TTC549 (cell line): ENCODE data around the gene CDKN3.
"Not testable (repeated sequence)": the region's sequence is repeated elsewhere in the genome, so short reads cannot be mapped to it uniquely, and the experiment has no call there.

Experiments
- FAIRE-seq: peaks from 2 replicates; lab custom pipeline; 2012; peaks lifted over from hg19 to GRCh38; lab: Jason Lieb, UNC

The CDKN3 gene

DNA sequence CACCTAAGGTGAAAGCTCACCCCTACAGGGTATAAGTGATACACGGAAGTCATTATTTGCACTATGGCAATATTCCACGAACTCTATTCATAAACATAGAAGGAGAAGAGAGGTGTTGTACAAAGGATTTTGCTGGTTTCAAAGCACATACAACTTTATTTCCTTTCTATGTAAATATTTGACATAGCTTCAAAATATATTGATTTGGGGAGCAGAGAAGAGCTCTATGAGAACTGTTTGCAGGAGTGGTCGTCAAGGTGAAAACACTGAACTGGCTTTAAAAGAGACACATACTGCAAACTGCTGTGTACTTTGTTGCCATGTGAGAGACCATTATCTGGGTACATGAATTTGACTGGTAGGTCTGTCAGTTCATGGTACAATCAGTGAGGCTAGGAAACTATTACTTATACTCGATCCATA lies 27.7 kb downstream of the CDKN3 start:
- FAIRE-seq, result no peak

DNA sequence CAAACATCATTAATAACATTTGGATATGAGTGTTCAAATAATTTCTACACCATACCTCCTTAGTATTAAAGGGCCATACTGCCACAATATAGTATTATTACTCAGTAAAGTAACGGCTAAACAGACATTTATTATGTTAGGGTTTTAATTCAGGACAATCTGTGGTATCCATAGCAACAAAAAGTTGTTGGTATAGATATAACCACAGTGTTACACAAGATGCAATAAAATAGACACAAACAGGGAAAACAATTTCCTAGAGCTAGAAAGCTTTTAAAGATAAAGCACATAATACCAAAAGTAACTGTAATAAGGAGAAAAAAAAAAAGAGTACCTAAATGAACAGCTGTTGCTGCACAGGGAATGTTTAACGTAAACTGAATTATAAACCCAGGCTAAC lies 28.3 kb downstream of the CDKN3 start:
- FAIRE-seq, result no peak

DNA sequence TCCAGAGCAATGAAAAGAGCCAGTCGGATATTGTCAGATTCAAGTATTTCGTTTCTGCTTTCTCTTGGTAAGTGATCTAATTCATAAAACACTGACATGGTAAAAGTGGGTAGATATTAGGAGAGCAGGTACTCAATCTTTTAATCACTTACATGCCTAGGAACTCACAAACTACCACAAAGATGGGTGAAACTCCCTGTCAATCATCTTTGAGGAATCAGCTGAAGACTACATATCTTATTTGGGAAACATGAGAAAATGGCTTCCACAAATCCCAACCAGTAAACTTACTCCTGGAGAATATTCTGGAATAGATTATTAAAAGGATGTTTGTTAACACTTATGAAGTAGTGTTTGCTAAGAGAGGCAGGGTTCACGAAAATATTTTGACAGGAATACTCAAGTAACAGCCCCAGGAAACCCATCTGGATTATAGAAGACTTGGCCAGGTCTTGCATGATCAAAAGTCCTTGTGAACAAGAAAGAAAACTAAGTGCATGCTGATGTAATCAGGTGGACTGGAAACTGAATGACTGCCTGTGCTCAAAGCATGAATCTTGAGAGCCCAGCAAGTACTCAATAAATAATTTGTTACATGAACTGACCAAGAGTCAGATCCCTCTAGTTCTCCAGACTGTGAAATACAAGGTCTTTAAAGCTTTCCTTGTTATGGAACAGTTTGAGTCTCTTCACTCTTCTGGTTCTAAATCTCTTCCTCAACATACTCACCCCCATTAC lies 28.9 kb downstream of the CDKN3 start:
- FAIRE-seq, result no peak

DNA sequence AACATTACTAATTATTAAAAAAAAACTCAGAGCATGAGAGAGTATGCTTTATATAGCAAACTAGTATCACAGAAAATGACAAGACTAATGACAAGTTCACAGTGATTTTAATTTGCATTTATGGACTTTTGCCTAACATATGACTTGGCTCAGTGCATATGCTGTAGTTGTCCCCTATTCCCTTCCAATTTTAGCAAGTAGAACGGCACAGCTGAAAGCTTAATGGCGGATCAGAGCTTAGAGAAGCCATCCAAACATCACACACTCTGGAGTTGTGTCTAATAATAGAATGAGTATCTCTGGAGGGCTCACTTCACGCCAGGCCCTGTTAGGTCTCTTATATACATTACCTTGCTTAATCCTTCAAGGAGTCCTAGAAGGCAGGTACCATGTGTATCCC lies 31.1 kb downstream of the CDKN3 start:
- FAIRE-seq, result no peak

DNA sequence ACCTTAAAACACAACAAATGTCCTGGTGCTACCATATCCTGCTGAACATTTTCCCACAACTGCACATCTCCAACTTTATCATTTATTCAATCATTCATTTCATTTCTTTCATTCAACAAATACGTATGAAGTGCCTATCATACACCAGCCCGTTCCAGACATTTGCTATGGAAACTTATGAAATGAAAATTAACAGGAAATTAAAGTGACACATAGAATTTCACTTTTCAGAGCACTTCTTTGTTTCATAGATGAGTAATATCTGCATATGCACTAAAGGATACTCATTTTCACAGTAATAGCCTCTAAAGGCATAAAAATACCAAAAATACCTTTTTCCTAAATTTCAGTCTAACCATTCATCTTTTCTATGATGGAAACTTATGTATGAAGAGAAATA lies 31.7 kb downstream of the CDKN3 start:
- FAIRE-seq, result no peak

DNA sequence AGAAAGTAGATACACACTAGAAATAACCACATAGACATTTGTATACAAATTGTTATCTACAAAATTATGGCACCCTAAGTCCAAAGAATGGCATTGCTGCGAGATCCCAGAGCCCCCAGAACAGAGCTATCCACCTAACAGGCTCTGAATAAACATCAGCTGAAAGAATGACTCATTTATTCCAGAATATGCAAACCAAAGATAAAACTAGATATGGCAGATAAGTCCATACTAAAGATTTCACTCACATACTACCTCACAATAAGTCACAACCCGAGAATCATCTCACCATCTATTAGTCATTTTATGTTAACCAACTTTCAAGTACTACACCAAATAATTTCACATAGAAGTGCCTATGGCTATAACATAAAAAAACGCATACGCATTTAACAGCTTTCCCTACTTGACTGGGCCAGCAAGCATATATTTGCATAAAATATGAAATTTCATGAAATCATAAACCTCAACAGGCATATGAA lies 38.7 kb downstream of the CDKN3 start:
- FAIRE-seq, result no peak

DNA sequence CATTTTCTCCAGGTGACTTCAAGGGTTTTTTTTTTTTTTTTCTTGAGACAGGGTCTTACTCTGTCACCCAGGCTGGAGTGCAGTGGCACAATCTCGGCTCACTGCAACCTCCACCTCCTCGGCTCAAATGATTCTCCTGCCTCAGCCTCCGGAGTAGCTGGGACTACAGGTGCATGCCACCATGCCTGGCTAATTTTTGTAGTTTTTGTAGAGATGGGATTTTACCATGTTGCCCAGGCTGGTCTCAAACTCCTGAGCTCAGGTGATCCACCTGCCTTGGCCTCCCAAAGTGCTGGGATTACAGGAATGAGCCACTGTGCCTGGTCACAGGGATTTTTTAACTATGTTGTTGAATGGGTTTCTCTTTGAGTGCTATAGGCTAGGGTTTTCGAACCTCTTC lies 41.1 kb downstream of the CDKN3 start:
- FAIRE-seq, result not testable (repeated sequence)

DNA sequence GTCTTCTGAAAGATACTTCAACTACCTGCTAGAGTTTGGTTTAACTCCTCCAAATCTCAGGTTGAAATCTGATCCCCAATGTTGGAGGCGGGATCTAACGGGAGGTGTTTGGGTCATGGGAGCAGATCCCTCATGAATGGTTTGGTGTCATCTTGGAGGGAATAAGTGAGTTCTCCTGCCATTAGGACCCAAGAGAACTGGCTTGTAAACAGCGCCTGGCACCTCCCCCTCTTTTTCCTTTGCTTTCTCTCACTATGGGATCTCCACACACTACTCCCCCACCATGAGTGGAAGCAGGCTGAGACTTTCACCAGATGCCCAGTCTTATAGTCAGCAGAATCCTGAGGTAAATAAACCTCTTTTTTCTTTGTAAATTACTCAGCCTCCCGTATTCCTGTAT lies 41.9 kb downstream of the CDKN3 start:
- FAIRE-seq, result no peak

DNA sequence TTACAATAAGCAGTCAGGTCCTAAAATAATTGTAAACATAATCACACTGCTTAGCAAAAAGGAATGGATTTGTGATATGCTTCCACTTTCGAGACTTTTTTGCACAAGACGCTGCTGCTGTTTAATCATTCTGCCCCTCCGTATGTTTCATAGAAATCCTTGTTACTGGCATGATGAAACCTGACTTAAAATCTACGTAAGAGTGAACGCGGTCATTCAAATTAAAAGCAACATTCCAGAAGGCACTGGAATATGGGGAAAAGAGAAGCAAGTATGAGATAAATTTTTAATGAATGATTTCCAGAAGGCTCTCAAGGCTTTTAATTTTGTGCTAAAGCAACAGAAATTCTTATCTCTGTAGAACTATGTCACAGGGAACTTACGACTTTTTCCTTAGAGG lies 43.2 kb downstream of the CDKN3 start:
- no peak for FAIRE-seq

DNA sequence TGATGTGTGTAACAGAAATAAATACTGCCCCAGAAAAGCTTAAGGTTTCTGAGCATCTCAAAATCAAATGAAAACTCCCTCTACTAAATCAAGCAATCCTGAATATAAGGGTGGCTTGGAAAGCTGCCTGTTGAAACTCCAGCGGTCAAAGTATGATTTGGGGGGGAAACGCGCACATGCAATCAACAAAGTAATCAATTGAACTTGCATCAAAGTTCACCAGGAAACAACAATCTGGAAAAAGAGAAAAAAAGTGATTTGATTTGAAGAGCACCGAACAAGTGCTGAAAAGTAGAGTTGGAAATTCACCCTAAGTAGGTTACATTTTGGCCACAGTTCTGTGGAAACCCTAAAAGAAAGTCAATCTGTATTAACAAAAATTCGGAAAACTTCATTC lies 43.7 kb downstream of the CDKN3 start:
- FAIRE-seq, result no peak

DNA sequence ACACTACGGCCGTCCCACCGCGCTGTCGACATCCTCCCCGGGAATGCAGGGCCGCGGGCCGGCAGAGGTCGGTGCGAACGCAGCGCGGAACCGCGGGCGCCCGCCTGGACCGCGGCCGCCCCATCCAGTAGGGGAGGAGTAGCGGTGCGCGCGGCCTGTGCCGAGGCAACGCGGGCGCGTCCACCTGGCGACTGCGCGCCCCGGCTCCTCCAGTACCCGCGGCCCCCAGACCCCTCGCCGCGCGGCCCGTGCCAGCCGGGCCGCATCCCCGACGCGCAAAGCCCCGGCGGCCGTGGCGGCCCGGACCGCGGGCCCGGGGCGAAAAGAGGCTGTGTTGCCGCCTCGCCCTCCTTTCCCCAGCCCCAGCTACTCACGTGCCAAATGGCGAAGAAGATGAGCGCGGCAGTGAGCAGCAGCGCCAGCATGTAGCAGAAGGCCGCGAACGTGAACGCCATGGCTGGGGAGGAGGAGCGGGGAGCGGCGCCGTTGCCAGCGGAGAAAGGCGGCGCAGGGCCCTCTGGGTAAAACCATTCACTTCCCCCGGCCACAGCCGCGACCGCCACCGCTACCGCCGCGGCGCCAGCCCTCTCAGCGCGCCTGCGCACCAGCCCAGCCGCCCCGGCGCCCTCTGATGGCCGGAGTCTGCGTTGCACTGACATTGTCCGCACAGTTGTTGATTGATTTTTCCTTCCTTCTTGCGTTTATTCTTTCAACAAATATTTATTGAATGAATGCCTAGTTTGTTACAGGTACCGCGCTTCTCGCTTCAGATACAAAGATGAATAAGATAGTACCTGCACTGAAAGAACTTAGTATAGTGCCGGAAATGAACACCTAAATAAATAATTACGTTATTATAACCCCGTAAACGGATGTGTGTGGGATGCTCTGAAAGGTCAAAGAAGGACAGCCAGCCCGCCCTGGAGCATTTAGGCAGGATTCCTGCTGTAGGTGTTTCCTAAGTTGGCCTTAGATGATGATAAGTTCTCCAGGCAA lies 44.4 kb downstream of the CDKN3 start, which contains the start of gene CNIH1:
Gene CNIH1 (minus strand): TSS at position 502 of the 996 bp plus-strand sequence. CDS start 47 bp downstream, at position 455.
- no peak for FAIRE-seq

DNA sequence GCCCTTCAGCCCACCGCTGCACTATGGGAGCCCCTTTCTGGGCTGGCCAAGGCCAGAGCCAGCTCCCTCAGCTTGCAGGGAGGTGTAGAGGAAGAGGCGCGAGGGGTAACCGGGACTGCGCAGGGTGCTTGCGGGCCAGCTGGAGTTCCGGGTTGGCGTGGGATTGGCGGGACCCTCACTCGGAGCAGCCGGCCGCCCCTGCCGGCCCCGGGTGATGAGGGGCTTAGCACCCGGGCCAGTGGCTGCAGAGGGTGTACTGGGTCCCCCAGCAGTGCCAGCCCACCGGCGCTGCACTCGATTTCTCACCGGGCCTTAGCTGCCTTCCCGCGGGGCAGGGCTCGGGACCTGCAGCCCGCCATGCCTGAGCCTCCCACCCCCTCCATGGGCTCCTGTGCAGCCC lies 46.2 kb downstream of the CDKN3 start:
- FAIRE-seq, result not testable (repeated sequence)

DNA sequence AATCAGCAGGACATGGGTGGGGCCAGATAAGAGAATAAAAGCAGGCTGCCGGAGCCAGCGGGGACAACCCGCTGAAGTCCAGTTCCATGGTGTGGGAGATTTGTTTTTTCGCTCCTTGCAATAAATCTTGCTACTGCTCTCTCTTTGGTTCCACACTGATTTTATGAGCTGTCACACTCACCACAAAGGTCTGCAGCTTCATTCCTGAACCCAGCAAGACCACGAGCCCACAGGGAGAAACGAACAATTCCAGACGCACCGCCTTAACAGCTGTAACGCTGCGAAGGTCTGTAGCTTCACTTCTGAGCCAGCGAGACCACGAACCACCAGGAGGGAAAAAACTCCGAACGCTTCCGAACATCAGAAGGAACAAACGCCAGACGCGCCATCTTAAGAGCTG lies 47.2 kb downstream of the CDKN3 start:
- FAIRE-seq, result no peak

DNA sequence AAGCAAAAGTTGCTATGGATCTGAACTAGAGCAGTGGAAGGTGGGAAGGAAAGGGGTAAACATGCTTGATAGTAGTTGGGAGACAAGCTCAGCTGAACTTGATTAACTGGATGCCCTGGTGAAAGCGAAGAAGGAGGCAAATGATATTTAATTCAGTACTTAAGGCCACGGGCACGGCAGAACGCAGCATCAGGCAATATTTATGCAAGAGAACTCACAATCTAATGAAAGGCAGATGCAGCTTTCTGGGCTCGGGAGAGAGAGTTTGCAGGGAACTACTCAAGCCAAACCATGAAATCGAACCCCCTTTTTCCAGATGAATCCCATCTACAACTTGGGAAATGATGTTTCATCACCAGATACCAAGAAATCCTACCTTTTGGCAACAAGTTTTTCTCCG lies 47.9 kb downstream of the CDKN3 start:
- no peak for FAIRE-seq

DNA sequence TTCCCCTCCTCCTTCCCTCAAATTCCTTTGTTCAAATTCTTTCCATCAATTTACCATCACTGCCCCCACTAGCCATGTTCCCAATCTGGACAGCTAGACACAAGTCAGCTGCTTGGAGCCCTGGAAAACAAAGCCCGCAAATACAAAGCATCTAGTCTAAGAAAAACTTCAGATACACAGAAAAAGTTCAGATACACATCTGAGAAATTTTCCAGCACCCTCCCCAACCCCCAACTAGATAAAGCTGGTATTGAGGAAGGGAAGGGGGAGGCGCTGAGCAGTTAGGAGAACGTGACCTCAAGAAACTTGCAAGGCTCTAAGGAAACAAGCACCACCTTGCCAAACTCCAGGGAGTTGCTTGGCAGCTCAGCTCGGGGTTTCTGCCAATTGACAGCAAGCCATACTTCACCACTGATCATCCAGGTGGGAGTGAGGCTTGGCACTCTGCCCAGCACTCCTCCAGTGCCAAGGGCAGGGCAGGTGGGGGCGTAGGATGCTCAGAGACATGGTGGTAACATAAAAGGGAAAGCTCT lies 49.4 kb downstream of the CDKN3 start:
- no peak for FAIRE-seq

DNA sequence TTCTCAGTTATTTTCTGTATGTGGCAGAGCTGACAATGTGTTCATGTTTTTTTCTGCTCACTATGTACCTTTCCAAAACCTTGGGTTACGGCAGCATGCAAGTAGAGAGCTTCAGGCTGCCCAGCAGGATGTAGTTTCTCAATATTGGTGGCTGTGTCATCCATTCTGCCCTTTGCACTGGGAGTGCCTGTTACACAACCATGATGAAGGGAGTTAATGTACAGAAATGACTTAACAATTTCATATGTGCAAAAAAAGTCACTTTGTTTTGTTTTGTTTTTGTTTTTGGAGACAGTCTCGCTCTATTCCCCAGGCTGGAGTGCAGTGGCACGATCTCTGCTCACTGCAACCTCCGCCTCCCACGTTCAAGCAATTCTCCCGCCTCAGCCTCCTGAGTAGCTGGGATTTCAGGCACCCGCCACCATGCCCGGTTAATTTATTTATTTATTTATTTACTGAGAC lies 50.5 kb downstream of the CDKN3 start:
- no peak for FAIRE-seq

DNA sequence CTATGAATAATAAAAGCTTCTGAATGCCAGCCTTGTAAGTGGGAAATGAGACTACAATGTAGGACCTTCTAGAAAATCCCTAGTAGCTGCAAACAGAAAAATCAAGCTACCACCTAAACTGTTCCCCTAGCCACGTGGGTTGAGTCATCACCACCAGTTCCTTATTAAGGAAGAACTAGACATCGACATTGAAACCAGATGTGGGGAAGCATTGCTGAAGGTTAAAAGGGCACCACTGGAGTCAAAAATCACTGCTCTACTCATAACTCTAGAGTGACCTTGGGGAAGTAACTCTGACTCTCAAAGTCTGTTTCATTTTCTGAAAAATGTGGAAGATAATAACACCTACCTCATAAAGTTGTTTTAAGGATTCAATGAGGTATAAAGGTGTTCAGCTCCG lies 53.7 kb downstream of the CDKN3 start:
- no peak for FAIRE-seq

DNA sequence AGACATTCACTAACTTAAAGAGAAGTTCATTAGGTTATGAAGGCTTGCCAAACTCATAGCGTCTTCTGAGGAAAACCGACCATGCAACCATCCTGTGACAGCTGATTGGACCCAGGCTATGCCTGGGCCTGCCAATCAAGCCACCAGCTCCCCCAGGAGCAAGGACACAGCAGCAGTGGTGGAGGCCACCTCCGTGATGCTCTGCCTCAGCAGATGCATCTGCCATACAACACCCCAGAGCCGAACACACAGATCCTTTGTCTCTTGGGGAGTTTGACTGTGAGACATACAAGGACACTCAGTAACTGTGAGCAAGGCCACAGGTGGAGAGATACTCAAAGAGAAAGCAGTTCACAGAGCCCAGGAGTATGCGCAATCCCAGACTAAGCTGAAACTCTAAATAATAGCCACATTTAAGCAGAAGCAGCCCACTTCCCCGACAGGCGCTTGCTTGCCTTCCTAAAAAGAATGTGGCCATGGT lies 54.4 kb downstream of the CDKN3 start:
- no peak for FAIRE-seq

DNA sequence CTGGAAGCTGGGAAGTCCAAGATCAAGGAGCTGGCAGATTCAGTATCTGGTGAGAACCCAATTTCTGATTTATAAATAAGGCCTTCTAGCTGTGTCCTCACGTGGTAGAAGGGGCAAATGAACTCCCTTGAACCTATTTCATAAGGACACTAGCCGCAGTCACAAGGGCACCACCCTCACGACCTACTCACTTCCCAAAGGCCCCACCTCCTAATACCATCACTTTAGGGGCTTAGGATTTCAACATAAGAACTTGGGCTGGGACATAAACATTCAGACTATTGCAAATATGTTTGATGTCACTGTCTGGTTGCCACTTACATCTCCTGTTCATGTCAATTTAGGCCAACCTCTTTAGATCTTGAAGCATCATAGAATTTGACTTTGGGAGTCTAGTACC lies 55.2 kb downstream of the CDKN3 start:
- no peak for FAIRE-seq

DNA sequence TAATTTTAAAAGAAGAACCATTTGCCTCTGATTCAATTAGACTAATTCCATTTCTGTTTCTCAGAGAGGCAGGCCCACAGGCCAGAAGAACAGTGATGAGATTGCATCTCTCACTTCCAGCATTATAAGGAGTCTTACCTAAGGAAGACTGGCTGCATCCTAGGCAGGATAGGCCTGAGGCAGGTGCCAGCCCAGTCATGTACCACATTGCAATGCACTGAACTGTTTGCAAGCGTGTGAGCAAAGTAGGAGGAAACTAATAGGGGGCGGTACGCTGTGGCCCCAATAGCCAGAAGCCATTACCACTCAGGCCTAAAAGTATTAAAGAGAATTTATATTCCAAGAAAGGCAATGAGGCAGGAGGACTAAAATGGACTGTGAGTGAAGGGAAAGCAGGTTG lies 56.4 kb downstream of the CDKN3 start:
- no peak for FAIRE-seq

DNA sequence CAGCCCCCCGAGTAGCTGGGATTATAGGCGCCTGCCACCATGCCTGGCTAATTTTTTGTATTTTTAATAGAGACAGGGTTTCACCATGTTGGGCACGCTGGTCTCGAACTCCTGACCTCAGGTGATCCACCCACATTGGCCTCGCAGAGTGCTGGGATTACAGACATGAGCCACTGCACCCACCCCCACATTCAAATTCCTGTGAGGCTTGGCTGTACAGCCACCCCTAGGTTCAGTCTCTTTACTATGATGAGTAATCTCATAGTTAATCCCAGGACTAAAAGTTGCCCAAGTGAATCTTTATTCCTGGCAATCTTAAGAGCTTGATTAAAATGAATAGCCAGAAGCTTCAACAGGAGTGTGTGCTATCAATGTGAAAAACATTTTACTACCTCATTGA lies 57.2 kb downstream of the CDKN3 start:
- FAIRE-seq, result not testable (repeated sequence)

DNA sequence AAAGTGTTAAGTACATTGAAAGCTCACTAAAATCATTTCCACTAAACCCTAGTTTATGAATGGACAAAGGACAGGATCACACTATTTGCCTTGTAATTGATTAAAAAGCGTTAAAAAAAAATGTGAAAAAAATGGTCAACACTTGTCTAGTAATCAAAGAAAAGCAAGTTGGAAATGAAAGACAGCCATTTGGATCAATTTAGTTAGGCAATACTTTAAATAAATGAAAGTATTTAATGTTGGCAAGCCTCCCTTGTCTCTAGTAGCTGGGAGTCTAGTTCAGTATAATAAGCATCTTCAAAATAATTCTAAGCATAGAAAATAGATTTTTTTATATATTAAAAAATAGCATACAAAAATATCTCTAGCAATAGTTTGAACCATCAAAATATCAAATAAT lies 58.6 kb downstream of the CDKN3 start:
- no peak for FAIRE-seq
